Measurements from ENCODE around the gene CFAP107. TPM values are rescaled to one million over a fixed set of nuclear protein-coding genes. Genes with fewer than 3 reads are reported as not detected.

The CFAP107 gene
- polyA plus RNA-seq, 1 donor (not counting 4 experiments of a cell fraction or from before 2014, with no cell fraction given), result not detected

GRCh38 chr1:12811409-12811784, 65.4 kb downstream of the CFAP107 start:
- DNase-seq (ENCODE audit: low read depth, low spot score) (no peak), FAIRE-seq (peak; percentile 23)
- H3K9me1 ChIP-seq (ENCODE audit: control insufficient read depth, extremely low read depth, insufficient read depth, low read length), result no peaks in the 10 kb centered on the region
- no peaks in the 10 kb centered on the region for H3K79me2 ChIP-seq (ENCODE audit: control insufficient read depth, insufficient read depth, low read length)
- dilution Hi-C loops (cut with MboI; ENCODE audit: extremely low pct_ligation_motif_present, low sequenced_read_pairs), result no loop called here
- peaks cover 25% of the 10 kb centered on the region for H3K4me1 ChIP-seq (ENCODE audit: control insufficient read depth, extremely low read depth, insufficient read depth, low read length)
- no peaks in the 10 kb centered on the region for H3K36me3 ChIP-seq (ENCODE audit: control insufficient read depth in 2 of 2, extremely low read depth in 1 of 2, insufficient read depth in 2 of 2, low read length in 2 of 2)
- no peak overlapping the region for H2AFZ ChIP-seq (ENCODE audit: control insufficient read depth, low read length)
- H3K4me3 ChIP-seq (ENCODE audit: control insufficient read depth in 2 of 3, extremely low read depth in 1 of 3, insufficient read depth in 2 of 3, low read depth in 1 of 3, low read length in 3 of 3), result peak overlapping the region in 1 of 3 experiments; percentile 34
- no peaks in the 10 kb centered on the region for H3K27me3 ChIP-seq (ENCODE audit: control insufficient read depth, extremely low read depth, insufficient read depth, low read length)
- H3K9me3 ChIP-seq (ENCODE audit: control insufficient read depth, low read depth, low read length), result no peaks in the 10 kb centered on the region
- no peaks in the 10 kb centered on the region for H4K20me1 ChIP-seq (ENCODE audit: control insufficient read depth, extremely low read depth, insufficient read depth, low read length)
- peak overlapping the region; percentile 85 for H3K4me2 ChIP-seq (ENCODE audit: control insufficient read depth, extremely low read depth, insufficient read depth, low read depth, low read length)
- H3K9ac ChIP-seq (ENCODE audit: control insufficient read depth, extremely low read depth, insufficient read depth, low read length), result peak overlapping the region; percentile 48
- TF ChIP-seq, protein P1, sequence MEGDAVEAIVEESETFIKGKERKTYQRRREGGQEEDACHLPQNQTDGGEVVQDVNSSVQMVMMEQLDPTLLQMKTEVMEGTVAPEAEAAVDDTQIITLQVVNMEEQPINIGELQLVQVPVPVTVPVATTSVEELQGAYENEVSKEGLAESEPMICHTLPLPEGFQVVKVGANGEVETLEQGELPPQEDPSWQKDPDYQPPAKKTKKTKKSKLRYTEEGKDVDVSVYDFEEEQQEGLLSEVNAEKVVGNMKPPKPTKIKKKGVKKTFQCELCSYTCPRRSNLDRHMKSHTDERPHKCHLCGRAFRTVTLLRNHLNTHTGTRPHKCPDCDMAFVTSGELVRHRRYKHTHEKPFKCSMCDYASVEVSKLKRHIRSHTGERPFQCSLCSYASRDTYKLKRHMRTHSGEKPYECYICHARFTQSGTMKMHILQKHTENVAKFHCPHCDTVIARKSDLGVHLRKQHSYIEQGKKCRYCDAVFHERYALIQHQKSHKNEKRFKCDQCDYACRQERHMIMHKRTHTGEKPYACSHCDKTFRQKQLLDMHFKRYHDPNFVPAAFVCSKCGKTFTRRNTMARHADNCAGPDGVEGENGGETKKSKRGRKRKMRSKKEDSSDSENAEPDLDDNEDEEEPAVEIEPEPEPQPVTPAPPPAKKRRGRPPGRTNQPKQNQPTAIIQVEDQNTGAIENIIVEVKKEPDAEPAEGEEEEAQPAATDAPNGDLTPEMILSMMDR (optimal IDR thresholded peaks at IDR 0.05 in 1 of 3, IDR thresholded peaks at IDR 0.05 in 1 of 3, conservative IDR thresholded peaks at IDR 0.05 in 1 of 3; ENCODE audit: extremely low read depth in 1 of 3, insufficient read depth in 2 of 3, low read length in 3 of 3), result no peak
- no peak for TF ChIP-seq EZH2 (IDR thresholded peaks at IDR 0.05; ENCODE audit: low read length)
- peak overlapping the region; percentile 65 for H3K27ac ChIP-seq (ENCODE audit: control insufficient read depth, insufficient read depth, low read length)

Other genes with a start within 250 kb of the CFAP107 start
- 10.7 to 15.3 TPM (median 14.1 TPM) in 3 replicates for gene DHRS3, start 128.0 kb upstream of the CFAP107 start, polyA plus RNA-seq
- not detected in 3 replicates for gene AADACL4, start 102.1 kb upstream of the CFAP107 start, polyA plus RNA-seq
- 0.03 TPM in 1 of 3 replicates, not detected in the others for gene AADACL3, start 30.1 kb upstream of the CFAP107 start, polyA plus RNA-seq
- gene PRAMEF12, start 27.5 kb downstream of the CFAP107 start, polyA plus RNA-seq, result not detected in 3 replicates
- not detected in 3 replicates for gene PRAMEF1, start 45.2 kb downstream of the CFAP107 start, polyA plus RNA-seq
- not detected in 3 replicates for gene PRAMEF11, start 85.2 kb downstream of the CFAP107 start, polyA plus RNA-seq
- gene HNRNPCL1, start 102.5 kb downstream of the CFAP107 start, polyA plus RNA-seq, result not detected in 3 replicates
- not detected in 3 replicates for gene PRAMEF2, start 110.9 kb downstream of the CFAP107 start, polyA plus RNA-seq
- not detected in 3 replicates for gene PRAMEF4, start 140.0 kb downstream of the CFAP107 start, polyA plus RNA-seq
- not detected in 3 replicates for gene PRAMEF10, start 152.1 kb downstream of the CFAP107 start, polyA plus RNA-seq
- not detected in 3 replicates for gene PRAMEF7, start 170.4 kb downstream of the CFAP107 start, polyA plus RNA-seq
- not detected in 3 replicates for gene PRAMEF6, start 201.4 kb downstream of the CFAP107 start, polyA plus RNA-seq